Muscle layer of duodenum (tissue), 2 donors: ENCODE measurements around the gene MT2A.
"Not testable (repeated sequence)": the region's sequence is repeated elsewhere in the genome, so short reads cannot be mapped to it uniquely, and the experiment has no call there.

Experiments used
- H3K27ac ChIP-seq: one replicate; pipeline ENCODE4 v1.7.0; 2013; ENCODE audit warnings: mild to moderate bottlenecking, low read length
- H3K27me3 ChIP-seq: one replicate; pipeline ENCODE4 v1.7.0; 2013; ENCODE audit warnings: low read depth, mild to moderate bottlenecking, control low read depth, low read length
- H3K36me3 ChIP-seq, 2 donors: one replicate each; pipeline ENCODE4 v1.7.0; 2013; ENCODE audit warnings: low read length in 2 of 2, control low read depth in 1 of 2, mild to moderate bottlenecking in 1 of 2; ENCODE audit not compliant: insufficient read depth in 2 of 2, control insufficient read depth in 1 of 2
- H3K4me1 ChIP-seq, 2 donors: one replicate each; pipeline ENCODE4 v1.7.0; 2013; ENCODE audit warnings: low read length in 2 of 2, mild to moderate bottlenecking in 2 of 2, control low read depth in 1 of 2, moderate library complexity in 1 of 2; ENCODE audit not compliant: insufficient read depth in 2 of 2, control insufficient read depth in 1 of 2
- H3K4me3 ChIP-seq, 2 donors: one replicate each; pipeline ENCODE4 v1.7.0; 2013; ENCODE audit warnings: low read length in 2 of 2, low read depth in 1 of 2, mild to moderate bottlenecking in 1 of 2
- H3K9me3 ChIP-seq, 2 donors: one replicate each; pipeline ENCODE4 v1.7.0; 2013; ENCODE audit warnings: low read length in 2 of 2, control low read depth in 1 of 2, mild to moderate bottlenecking in 1 of 2; ENCODE audit not compliant: control insufficient read depth in 1 of 2
- donor health status: healthy.

MT2A gene

GRCh38 chr16:56582911-56583310 lies 25.5 kb upstream of the MT2A start:
- not testable (repeated sequence) for H3K36me3 ChIP-seq, H3K4me1 ChIP-seq, H3K4me3 ChIP-seq, H3K27me3 ChIP-seq, H3K9me3 ChIP-seq, H3K27ac ChIP-seq

- Histone ChIP-seq H3K9me3 (no peaks in the 10 kb centered on the region), H3K4me3 (no peak overlapping the region), H3K27me3 (no peaks in the 10 kb centered on the region), H3K36me3 (no peaks in the 10 kb centered on the region), H3K4me1 (no peaks in the 10 kb centered on the region), H3K27ac (no peak overlapping the region)
These were observed 24.8 kb upstream of the MT2A start for GRCh38 chr16:56583351-56584168.

- peaks cover 7% of the 10 kb centered on the region for H3K27me3 ChIP-seq
- no peak overlapping the region for H3K27ac ChIP-seq
These were observed 24.1 kb upstream of the MT2A start for GRCh38 chr16:56584276-56584675.

GRCh38 chr16:56588781-56589140 lies 19.6 kb upstream of the MT2A start:
- Histone ChIP-seq H3K27me3 (peaks cover 22% of the 10 kb centered on the region), H3K27ac (no peak overlapping the region), H3K4me1 (peaks cover 0 to 12% of the 10 kb centered on the region in 2 donors), H3K36me3 (no peaks in the 10 kb centered on the region), H3K4me3 (peak overlapping the region in 1 of 2 donors; percentile 71), H3K9me3 (no peaks in the 10 kb centered on the region)

More at GRCh38 chr16:56584276-56584675, 24.1 kb upstream of the MT2A start:
- Histone ChIP-seq H3K4me3 (no peak overlapping the region), H3K4me1 (peaks cover 0 to 6% of the 10 kb centered on the region in 2 donors), H3K36me3 (no peaks in the 10 kb centered on the region), H3K9me3 (no peaks in the 10 kb centered on the region)

DNA sequence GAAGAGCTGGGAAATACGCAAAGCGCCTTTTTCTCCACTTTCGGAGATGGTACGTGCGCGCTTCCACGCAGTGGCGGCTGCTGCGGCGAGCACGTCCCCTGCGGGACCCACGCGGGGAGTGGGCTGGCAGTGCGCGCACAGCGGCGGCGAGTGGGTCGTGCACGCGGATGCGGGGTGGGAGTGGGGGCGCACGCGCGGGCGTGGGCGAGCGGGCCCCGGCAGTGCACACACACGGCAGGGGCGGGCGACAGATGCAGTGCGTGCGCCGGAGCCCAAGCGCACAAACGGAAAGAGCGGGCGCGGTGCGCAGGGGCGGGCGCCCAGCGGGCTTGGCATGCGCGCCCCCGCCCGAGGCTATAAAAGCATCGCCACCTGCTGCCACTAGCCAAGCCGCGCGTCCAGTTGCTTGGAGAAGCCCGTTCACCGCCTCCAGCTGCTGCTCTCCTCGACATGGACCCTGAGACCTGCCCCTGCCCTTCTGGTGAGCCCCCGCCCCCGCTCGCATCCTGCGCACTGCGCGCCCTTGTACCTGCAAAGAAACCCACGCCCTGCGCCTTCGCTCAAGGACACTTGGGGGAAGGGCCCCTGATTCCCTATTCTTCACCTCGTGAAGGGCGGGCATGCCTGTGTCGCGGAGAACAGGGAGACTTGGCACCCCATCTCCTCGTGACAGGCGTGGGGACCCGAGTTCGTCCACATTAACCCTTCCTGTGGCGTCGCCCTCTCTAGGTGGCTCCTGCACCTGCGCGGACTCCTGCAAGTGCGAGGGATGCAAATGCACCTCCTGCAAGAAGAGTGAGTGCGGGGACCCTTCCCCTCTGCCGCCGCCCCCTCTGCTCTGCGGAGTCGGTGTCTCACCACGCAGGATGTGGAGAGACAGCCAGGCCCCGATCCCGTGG lies 19.0 kb upstream of the MT2A start, which contains the start of gene MT3:
Gene MT3, plus strand, starts transcription at position 388 of the 899 bp plus-strand sequence. Its CDS starts 63 bp downstream, at position 451.
- Histone ChIP-seq H3K27me3 (peaks cover 22% of the 10 kb centered on the region), H3K36me3 (no peaks in the 10 kb centered on the region), H3K4me1 (peaks cover 0 to 12% of the 10 kb centered on the region in 2 donors), H3K4me3 (peak within 1 kb of the TSS in 1 of 2 donors; percentile 71), H3K9me3 (no peaks in the 10 kb centered on the region), H3K27ac (no peak within 1 kb of the TSS)

GRCh38 chr16:56591377-56592060 lies 16.9 kb upstream of the MT2A start:
- Histone ChIP-seq H3K4me1 (peaks cover 0 to 12% of the 10 kb centered on the region in 2 donors), H3K4me3 (no peak overlapping the region), H3K36me3 (no peaks in the 10 kb centered on the region)

GRCh38 chr16:56593573-56594291 lies 14.7 kb upstream of the MT2A start:
- Histone ChIP-seq H3K27me3 (peaks cover 21% of the 10 kb centered on the region), H3K4me3 (no peak overlapping the region), H3K9me3 (no peaks in the 10 kb centered on the region), H3K27ac (no peak overlapping the region), H3K36me3 (no peaks in the 10 kb centered on the region), H3K4me1 (peaks cover 0 to 12% of the 10 kb centered on the region in 2 donors)

More at GRCh38 chr16:56591377-56592060, 16.9 kb upstream of the MT2A start:
- Histone ChIP-seq H3K27ac (no peak overlapping the region), H3K27me3 (peaks cover 22% of the 10 kb centered on the region), H3K9me3 (no peaks in the 10 kb centered on the region)

DNA sequence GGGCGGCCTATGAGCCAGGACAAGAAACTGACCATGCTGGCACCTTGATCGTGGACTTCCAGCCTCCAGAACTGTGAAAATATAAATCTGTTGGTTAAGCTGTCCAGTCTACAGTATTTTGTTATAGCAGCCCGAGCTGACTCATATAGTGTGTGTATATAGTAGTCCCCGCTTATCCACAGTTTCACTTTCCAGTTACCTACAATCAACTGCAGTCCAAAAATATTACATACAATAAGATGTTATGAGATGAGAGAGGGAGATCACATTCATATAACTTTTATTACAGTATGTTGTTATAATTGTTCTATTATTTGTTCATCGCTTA lies 14.1 kb upstream of the MT2A start:
- Histone ChIP-seq H3K9me3 (no peaks in the 10 kb centered on the region), H3K36me3 (no peaks in the 10 kb centered on the region), H3K27me3 (peaks cover 15% of the 10 kb centered on the region), H3K4me1 (peaks cover 0 to 6% of the 10 kb centered on the region in 2 donors), H3K4me3 (no peak overlapping the region), H3K27ac (no peak overlapping the region)

DNA sequence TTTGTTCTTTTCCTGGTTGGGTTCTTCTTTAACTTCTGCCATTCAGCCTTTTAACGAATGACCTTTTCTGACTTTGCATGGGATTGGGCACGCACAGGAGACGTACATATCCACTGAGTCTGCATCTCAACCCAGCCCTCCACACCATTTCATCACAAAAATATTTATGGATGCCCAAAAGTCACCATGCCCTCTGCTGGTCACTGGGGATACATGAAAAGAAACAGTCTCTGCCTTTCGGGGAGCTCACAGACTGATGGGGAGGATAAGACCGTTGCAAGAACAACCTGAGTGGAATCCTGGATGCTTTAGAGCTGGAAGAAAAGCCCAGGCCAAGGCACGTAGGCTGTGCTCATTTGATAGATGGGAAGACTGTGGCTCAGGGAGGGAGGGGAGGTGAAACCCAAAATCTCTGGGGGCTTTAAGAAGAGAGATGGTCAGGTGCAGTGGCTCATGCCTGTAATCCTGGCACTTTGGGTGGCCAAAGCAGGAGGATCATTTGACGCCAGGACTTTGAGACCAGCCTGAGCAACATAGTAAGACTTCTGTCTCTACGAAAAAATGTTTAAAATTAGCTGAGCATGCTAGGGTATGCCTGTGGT lies 7.9 kb upstream of the MT2A start:
- H3K27ac ChIP-seq, result no peak overlapping the region
- H3K4me3 ChIP-seq, result no peak overlapping the region
- no peaks in the 10 kb centered on the region for H3K36me3 ChIP-seq
- no peaks in the 10 kb centered on the region for H3K9me3 ChIP-seq
- no peaks in the 10 kb centered on the region for H3K4me1 ChIP-seq
- H3K27me3 ChIP-seq, result no peaks in the 10 kb centered on the region

GRCh38 chr16:56601325-56601724 lies 7.1 kb upstream of the MT2A start:
- Histone ChIP-seq H3K4me3 (no peak overlapping the region), H3K27ac (no peak overlapping the region), H3K27me3 (no peaks in the 10 kb centered on the region), H3K9me3 (no peaks in the 10 kb centered on the region), H3K36me3 (no peaks in the 10 kb centered on the region), H3K4me1 (no peaks in the 10 kb centered on the region)
